HG03025 (cell line): ENCODE data around the gene MAST4.

Experiments used
- ATAC-seq: cut with Tn5 transposase; IDR thresholded peaks from one replicate; pipeline ENCODE4 v1.9.1; 2021; ENCODE audit warnings: mild to moderate bottlenecking, moderate library complexity; ENCODE audit not compliant: unreplicated experiment, low FRiP score

Gene MAST4

GRCh38 chr5:66603164-66603563 is 7.0 kb downstream of the MAST4 start:
- no peak for ATAC-seq

GRCh38 chr5:66603881-66604280 is 7.7 kb downstream of the MAST4 start:
- no peak for ATAC-seq

DNA sequence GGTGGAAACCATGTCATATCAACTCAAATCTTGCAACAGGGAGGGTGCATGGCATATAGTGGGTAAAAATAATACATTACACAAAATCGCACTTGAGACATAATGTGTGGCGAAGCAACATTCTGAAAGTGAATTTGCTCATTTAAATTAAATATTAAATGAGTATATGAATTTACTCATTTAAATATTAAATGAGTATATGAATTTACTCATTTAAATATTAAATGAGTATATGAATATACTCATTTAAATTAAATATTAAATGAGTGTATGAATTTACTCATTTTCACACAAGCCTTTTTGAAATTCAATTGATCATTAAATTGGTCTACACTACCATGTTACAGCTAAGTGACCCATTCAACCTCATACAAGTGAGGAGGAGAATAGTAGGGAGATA is 10.5 kb downstream of the MAST4 start:
- ATAC-seq, result no peak

DNA sequence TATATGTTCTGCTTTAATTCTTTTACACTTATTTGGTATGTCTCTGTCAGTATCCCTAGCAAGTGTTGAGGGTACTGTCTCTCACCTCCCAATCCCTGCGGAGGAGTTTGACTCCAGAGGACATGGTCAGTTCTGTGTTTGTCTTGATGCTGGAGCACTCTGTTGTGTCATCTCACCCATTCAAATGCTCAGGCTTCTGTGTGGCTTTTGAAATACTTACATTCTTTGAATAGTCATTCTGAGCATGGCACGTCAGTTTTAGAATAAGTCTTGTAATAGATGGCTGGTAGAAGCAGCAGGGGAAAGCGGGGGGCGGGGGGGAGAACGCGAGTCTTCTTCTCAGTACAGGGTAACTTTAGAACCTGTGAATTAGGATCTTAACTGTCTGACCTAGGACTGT is 12.3 kb downstream of the MAST4 start:
- no peak for ATAC-seq

DNA sequence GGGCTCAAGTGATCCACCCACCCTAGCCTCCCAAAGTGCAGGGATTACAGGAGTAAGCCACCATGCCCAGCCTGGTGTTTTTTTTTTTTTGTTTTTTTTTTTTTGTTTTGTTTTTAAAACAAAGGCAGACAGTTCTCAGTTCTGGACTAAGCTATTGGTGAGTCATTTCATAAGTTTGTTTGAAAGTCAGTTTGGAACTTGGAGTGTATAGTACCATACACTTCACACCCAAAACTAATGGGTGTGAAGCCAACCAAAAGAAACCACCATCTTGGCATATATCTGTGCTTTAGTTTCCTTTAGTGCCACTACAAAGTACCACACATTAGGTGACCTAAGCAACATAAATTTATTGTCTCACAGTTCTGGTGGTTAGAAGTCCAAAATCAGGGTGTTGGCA is 13.4 kb downstream of the MAST4 start:
- ATAC-seq, result no peak

DNA sequence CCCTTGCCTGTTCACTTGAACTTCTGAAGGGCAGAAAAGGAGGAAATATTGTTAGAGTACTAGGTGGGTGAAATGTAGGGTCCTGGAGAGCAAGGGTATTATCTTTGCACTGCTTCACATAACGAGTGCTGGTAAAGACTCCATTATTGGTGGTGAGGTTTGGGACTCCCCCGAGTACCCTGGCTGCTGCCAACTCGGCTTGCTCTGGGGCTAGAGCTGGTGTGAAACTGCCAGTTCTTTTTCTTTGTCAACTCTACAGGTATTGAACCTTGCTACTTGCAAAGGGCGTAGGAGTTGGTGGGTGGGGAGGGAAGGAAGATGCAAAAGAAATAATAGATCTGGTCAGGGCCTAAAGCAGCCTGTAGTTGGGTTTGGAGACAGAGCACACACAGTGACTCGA is 16.0 kb downstream of the MAST4 start:
- ATAC-seq, result no peak

GRCh38 chr5:66615136-66615535 is 18.9 kb downstream of the MAST4 start:
- ATAC-seq, result no peak

- no peak for ATAC-seq
Observed at GRCh38 chr5:66615894-66616293, 19.7 kb downstream of the MAST4 start.

- no peak for ATAC-seq
Observed at GRCh38 chr5:66616520-66617225, 20.5 kb downstream of the MAST4 start.

GRCh38 chr5:66617226-66617861 is 21.2 kb downstream of the MAST4 start:
- peak; percentile 65 for ATAC-seq

GRCh38 chr5:66617991-66618768 is 22.0 kb downstream of the MAST4 start:
- ATAC-seq, result peak; percentile 36

DNA sequence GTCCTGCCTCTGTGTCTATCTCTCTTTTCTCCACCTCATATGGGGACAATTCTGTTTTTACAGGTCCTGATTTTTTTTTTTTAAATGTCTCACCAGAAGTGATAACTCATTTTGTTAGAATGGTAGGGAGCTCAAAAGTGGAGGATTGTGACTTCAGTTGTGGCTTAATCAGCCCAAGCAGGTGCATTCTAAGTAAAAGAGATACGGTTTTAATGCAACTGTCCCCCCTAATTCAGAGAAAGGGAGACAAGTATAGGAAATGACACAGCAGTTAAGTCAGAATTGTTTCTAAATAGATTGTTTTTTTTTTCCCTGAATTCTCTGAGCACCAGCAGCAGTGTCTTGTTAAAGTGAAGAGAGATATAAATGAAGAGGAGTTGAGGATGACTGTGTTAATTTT is 24.5 kb downstream of the MAST4 start:
- no peak for ATAC-seq

- no peak for ATAC-seq
Observed at GRCh38 chr5:66621146-66621545, 25.0 kb downstream of the MAST4 start.

- no peak for ATAC-seq
Observed at GRCh38 chr5:66621736-66622135, 25.5 kb downstream of the MAST4 start.

GRCh38 chr5:66628561-66628960 is 32.4 kb downstream of the MAST4 start:
- no peak for ATAC-seq

- ATAC-seq, result no peak
Observed at GRCh38 chr5:66629446-66629845, 33.3 kb downstream of the MAST4 start.

GRCh38 chr5:66633754-66634153 is 37.6 kb downstream of the MAST4 start:
- no peak for ATAC-seq

GRCh38 chr5:66634601-66635000 is 38.4 kb downstream of the MAST4 start:
- ATAC-seq, result no peak

GRCh38 chr5:66637994-66638393 is 41.8 kb downstream of the MAST4 start:
- no peak for ATAC-seq

GRCh38 chr5:66639037-66639436 is 42.8 kb downstream of the MAST4 start:
- ATAC-seq, result no peak

DNA sequence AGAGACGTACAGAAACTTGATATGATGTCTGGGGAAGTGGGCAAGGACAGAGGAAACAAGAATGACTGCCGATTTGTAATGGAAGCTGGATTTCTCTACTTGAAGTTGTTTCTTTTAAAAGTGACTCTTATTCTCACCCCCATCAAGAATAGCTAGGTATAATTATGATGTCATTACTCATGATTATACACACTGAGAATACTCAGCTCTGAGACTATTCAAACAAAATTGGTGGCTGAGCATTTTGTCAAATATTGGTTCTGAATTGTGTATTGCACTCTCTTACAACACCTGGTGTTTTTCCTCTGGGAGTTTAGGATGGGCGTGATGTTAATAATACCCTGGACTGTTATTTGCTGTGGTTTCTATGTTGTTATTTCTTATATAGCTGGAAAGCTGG is 46.3 kb downstream of the MAST4 start:
- no peak for ATAC-seq

DNA sequence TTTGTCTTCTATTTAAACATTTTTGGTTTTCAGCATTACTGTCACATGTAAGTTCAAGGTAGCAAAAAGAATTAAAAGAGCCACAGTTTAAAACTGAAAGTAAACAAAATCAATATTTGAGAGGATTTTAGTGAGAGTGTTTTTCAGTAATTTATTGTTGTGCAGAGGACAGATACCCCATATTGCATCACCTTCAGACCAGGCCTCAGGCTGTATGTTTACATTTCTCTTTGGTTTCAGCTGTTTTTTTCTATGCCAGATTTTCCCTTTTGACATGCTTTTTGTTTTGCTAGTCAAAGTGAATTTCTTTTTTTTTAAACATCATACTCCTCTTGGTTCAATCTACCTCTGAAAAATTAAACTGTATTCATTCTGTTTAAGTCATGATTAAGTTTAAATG is 47.2 kb downstream of the MAST4 start:
- no peak for ATAC-seq
